Measurements from ENCODE around the gene SGTA. TPM values are rescaled to one million over a fixed set of nuclear protein-coding genes. Genes with fewer than 3 reads are reported as not detected.

SGTA gene
- total RNA-seq, 2 donors from 2014 or later: 73.9 to 81.5 TPM

GRCh38 chr19:2816641-2817040 lies 33.6 kb upstream of the SGTA start:
- Histone ChIP-seq H3K27me3 (ENCODE audit: control insufficient read depth, insufficient read depth, low read length, poor library complexity, severe bottlenecking) (no peaks in the 10 kb centered on the region), H3K4me3 (ENCODE audit: low read length) (no peak overlapping the region), H3K9me3 (ENCODE audit: control insufficient read depth, low read length) (no peaks in the 10 kb centered on the region), H3K36me3 (ENCODE audit: control insufficient read depth, insufficient read depth, low read length) (peaks cover 6% of the 10 kb centered on the region), H3K9ac (ENCODE audit: extremely low read depth, low read length, poor library complexity, severe bottlenecking) (no peak overlapping the region), H3K27ac (ENCODE audit: low read depth, low read length) (no peak overlapping the region), H3K4me1 (ENCODE audit: control insufficient read depth, insufficient read depth, low read length) (no peaks in the 10 kb centered on the region)
- 95 to 97% methylated on average over 12 to 16 of the region's 16 CpGs for WGBS, 2 experiments (ENCODE audit: insufficient coverage in 1 of 2, insufficient read length in 1 of 2)
- TF ChIP-seq CTCF (conservative IDR thresholded peaks at IDR 0.05): no peak
- H3K27me3 Mint-ChIP-seq (ENCODE audit: insufficient read depth): no peaks in the 10 kb centered on the region
- peaks cover 4% of the 10 kb centered on the region for H3K36me3 Mint-ChIP-seq (ENCODE audit: low read depth)
- DNase-seq: no peak
- H3K4me1 Mint-ChIP-seq: no peaks in the 10 kb centered on the region
- H3K27ac Mint-ChIP-seq: no peak overlapping the region
- H3K4me3 Mint-ChIP-seq: no peak overlapping the region
- no peaks in the 10 kb centered on the region for H3K9me3 Mint-ChIP-seq

- 89 to 98% methylated on average over 10 to 15 of the region's 15 CpGs for WGBS, 2 experiments (ENCODE audit: insufficient coverage in 1 of 2, insufficient read length in 1 of 2)
- no peak for TF ChIP-seq CTCF (conservative IDR thresholded peaks at IDR 0.05)
- Histone ChIP-seq H3K36me3 (ENCODE audit: control insufficient read depth, insufficient read depth, low read length) (peaks cover 10% of the 10 kb centered on the region), H3K4me1 (ENCODE audit: control insufficient read depth, insufficient read depth, low read length) (no peaks in the 10 kb centered on the region), H3K9ac (ENCODE audit: extremely low read depth, low read length, poor library complexity, severe bottlenecking) (no peak overlapping the region), H3K27ac (ENCODE audit: low read depth, low read length) (no peak overlapping the region), H3K9me3 (ENCODE audit: control insufficient read depth, low read length) (no peaks in the 10 kb centered on the region), H3K4me3 (ENCODE audit: low read length) (no peak overlapping the region), H3K27me3 (ENCODE audit: control insufficient read depth, insufficient read depth, low read length, poor library complexity, severe bottlenecking) (no peaks in the 10 kb centered on the region)
- Mint-ChIP-seq H3K27me3 (ENCODE audit: insufficient read depth) (no peaks in the 10 kb centered on the region), H3K4me1 (no peaks in the 10 kb centered on the region), H3K36me3 (ENCODE audit: low read depth) (peaks cover 7% of the 10 kb centered on the region), H3K4me3 (no peak overlapping the region), H3K27ac (no peak overlapping the region), H3K9me3 (no peaks in the 10 kb centered on the region)
- DNase-seq: no peak
These were observed 32.9 kb upstream of the SGTA start for GRCh38 chr19:2815923-2816322.

- 93 to 100% methylated on average over 3 to 13 of the region's 13 CpGs for WGBS, 2 experiments (ENCODE audit: insufficient coverage in 1 of 2, insufficient read length in 1 of 2)
- Mint-ChIP-seq H3K36me3 (ENCODE audit: low read depth) (peaks cover 7% of the 10 kb centered on the region), H3K4me1 (no peaks in the 10 kb centered on the region), H3K4me3 (no peak overlapping the region), H3K9me3 (no peaks in the 10 kb centered on the region), H3K27me3 (ENCODE audit: insufficient read depth) (no peaks in the 10 kb centered on the region), H3K27ac (no peak overlapping the region)
- Histone ChIP-seq H3K4me3 (ENCODE audit: low read length) (no peak overlapping the region), H3K27ac (ENCODE audit: low read depth, low read length) (no peak overlapping the region), H3K9me3 (ENCODE audit: control insufficient read depth, low read length) (no peaks in the 10 kb centered on the region), H3K36me3 (ENCODE audit: control insufficient read depth, insufficient read depth, low read length) (peaks cover 13% of the 10 kb centered on the region), H3K9ac (ENCODE audit: extremely low read depth, low read length, poor library complexity, severe bottlenecking) (no peak overlapping the region), H3K4me1 (ENCODE audit: control insufficient read depth, insufficient read depth, low read length) (no peaks in the 10 kb centered on the region), H3K27me3 (ENCODE audit: control insufficient read depth, insufficient read depth, low read length, poor library complexity, severe bottlenecking) (no peaks in the 10 kb centered on the region)
- no peak for TF ChIP-seq CTCF (conservative IDR thresholded peaks at IDR 0.05)
- no peak for DNase-seq
These were observed 32.1 kb upstream of the SGTA start for GRCh38 chr19:2815191-2815614.
